Keratinocyte (primary cell): Measurements from ENCODE around the gene CCDC15. TPM values are rescaled to one million over a fixed set of nuclear protein-coding genes. Genes with fewer than 3 reads are reported as not detected.

Experiments
- DNase-seq: peaks from one replicate; pipeline ENCODE4 v3.0.0-alpha.2; 2011; ENCODE audit warnings: low read depth, missing footprints, low spot score
- FAIRE-seq: peaks from 2 replicates; lab custom pipeline; 2011; peaks lifted over from hg19 to GRCh38; lab: Jason Lieb, UNC
- H2AFZ ChIP-seq: 2 replicates; pipeline ENCODE4 v1.6.0; 2012; ENCODE audit warnings: low read length, control low read depth, inconsistent platforms; ENCODE audit not compliant: control insufficient read depth
- H3K27ac ChIP-seq: 2 replicates; pipeline ENCODE4 v1.5.1; 2011; ENCODE audit warnings: low read length; ENCODE audit not compliant: control insufficient read depth, insufficient read depth
- H3K27me3 ChIP-seq: 3 replicates; pipeline ENCODE4 v1.6.0; 2011; ENCODE audit warnings: low read length; ENCODE audit not compliant: control insufficient read depth, insufficient read depth; ENCODE audit errors: extremely low read depth
- H3K36me3 ChIP-seq, 2 experiments: 2 replicates in 1 of 2; 3 replicates in 1 of 2; pipeline ENCODE4 v1.5.1; 2011; ENCODE audit warnings: low read length in 2 of 2, mild to moderate bottlenecking in 1 of 2; ENCODE audit not compliant: control insufficient read depth in 2 of 2, insufficient read depth in 2 of 2; ENCODE audit errors: extremely low read depth in 1 of 2
- H3K4me1 ChIP-seq: 3 replicates; pipeline ENCODE4 v1.5.1; 2011; ENCODE audit warnings: low read length; ENCODE audit not compliant: control insufficient read depth, insufficient read depth; ENCODE audit errors: extremely low read depth
- H3K4me2 ChIP-seq: 3 replicates; pipeline ENCODE4 v1.6.0; 2011; ENCODE audit warnings: low read depth, low read length; ENCODE audit not compliant: control insufficient read depth, insufficient read depth; ENCODE audit errors: extremely low read depth
- H3K4me3 ChIP-seq, 3 experiments: fragments of 200-600 bp in 1 of 3; sonication (generic) in 1 of 3; 2 replicates in 2 of 3; 3 replicates in 1 of 3; pipeline ENCODE4 v1.5.1; 2011 to 2016; ENCODE audit warnings: low read length in 3 of 3, mild to moderate bottlenecking in 3 of 3, control low read depth in 2 of 3, inconsistent platforms in 1 of 3, low read depth in 1 of 3, mixed read lengths in 1 of 3, mixed run types in 1 of 3, moderate library complexity in 1 of 3; ENCODE audit not compliant: control insufficient read depth in 2 of 3, insufficient read depth in 2 of 3; ENCODE audit errors: extremely low read depth in 1 of 3
- H3K79me2 ChIP-seq: 2 replicates; pipeline ENCODE4 v1.6.0; 2012; ENCODE audit warnings: low read length; ENCODE audit not compliant: control insufficient read depth, insufficient read depth
- H3K9ac ChIP-seq: 3 replicates; pipeline ENCODE4 v1.6.0; 2011; ENCODE audit warnings: low read length; ENCODE audit not compliant: control insufficient read depth, insufficient read depth; ENCODE audit errors: extremely low read depth
- H3K9me1 ChIP-seq: 3 replicates; pipeline ENCODE4 v1.6.0; 2011; ENCODE audit warnings: low read length; ENCODE audit not compliant: control insufficient read depth, insufficient read depth; ENCODE audit errors: extremely low read depth
- H3K9me3 ChIP-seq: 2 replicates; pipeline ENCODE4 v1.5.1; 2012; ENCODE audit warnings: low read depth, low read length; ENCODE audit not compliant: control insufficient read depth
- H4K20me1 ChIP-seq: 3 replicates; pipeline ENCODE4 v1.6.0; 2011; ENCODE audit warnings: low read length; ENCODE audit not compliant: control insufficient read depth, insufficient read depth; ENCODE audit errors: extremely low read depth
- EZH2 ChIP-seq: IDR thresholded peaks from one replicate; pipeline ENCODE4 v1.6.1; 2012; ENCODE audit warnings: inconsistent platforms, mild to moderate bottlenecking, low read length, moderate library complexity
- dilution Hi-C: fragments of 300-500 bp; cut with MboI; formaldehyde crosslinking; loops from one replicate; pipeline ENCODE4 v1.7.0; 2020; ENCODE audit warnings: low sequenced_read_pairs; ENCODE audit not compliant: extremely low pct_ligation_motif_present
- polyA plus RNA-seq, 5 experiments: library from polyadenylated mRNA; depleted of rRNA in 3 of 5; stranded (reverse) in 3 of 5; stranded (forward) in 1 of 5; unstranded in 1 of 5; fragments of >200 nt; gene quantifications; 1 replicate in 1 of 5; 2 replicates in 3 of 5; 3 replicates in 1 of 5; pipeline versions ENCODE4 v1.2.1 to v1.2.3, GENCODE V29; 2011 to 2012; ENCODE audit warnings: missing spikeins in 2 of 5, low read depth in 1 of 5, low replicate concordance in 1 of 5
- TF ChIP-seq, protein P1 (sequence below), 3 experiments: IDR thresholded peaks in 1 of 3; conservative IDR thresholded peaks in 1 of 3; optimal IDR thresholded peaks in 1 of 3; 2 replicates in 2 of 3; 3 replicates in 1 of 3; pipeline versions ENCODE3 to v1.5.1; 2011; ENCODE audit warnings: low read length in 3 of 3, mild to moderate bottlenecking in 3 of 3, moderate library complexity in 2 of 3, control low read depth in 1 of 3, inconsistent platforms in 1 of 3; ENCODE audit not compliant: insufficient read depth in 2 of 3; ENCODE audit errors: extremely low read depth in 1 of 3

Gene CCDC15
- polyA plus RNA-seq, 1 donor (not counting 4 experiments of a cell fraction or from before 2014, with no cell fraction given): 2.0 TPM

DNA sequence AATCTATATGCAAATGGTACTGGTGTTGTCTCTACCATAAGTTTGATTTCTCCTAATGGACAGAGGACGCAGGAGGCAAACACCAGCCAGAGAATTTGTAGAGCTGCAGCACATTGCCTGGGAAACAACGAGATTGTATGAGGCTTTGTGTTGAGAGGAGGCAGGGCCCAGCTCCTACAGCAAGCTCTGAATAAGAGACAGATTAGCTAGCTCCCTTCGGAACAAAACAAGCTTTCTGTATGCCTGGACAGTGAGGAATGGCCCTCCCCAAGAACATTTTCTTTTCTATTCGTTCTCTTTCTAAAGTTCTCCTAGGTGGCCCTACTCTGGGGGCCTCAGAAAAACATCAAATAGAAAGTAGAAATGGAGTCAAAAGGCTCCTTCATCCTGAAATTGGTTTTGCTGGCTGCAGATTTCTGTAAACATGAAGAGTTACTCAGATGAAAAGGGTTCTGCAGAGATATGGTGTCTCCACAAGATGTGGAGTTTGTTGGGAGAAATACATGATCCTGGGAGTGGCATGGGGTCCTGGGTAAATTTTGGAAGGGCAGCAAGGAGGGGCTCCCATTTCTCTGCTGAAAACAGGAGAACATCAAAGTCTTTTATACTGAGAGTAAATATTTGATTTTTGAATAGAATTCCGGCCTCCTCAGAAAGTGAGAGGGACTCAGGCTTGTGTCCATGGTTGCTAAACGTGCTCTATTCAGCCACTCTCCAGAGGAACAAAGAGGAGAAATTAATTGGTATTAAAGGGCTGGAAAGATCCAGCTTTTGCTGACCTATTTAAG is 11.3 kb upstream of the CCDC15 start:
- Histone ChIP-seq H3K27me3 (no peaks in the 10 kb centered on the region), H3K27ac (no peak overlapping the region), H3K9me3 (no peaks in the 10 kb centered on the region), H3K9ac (no peak overlapping the region), H3K4me1 (peaks cover 15% of the 10 kb centered on the region), H2AFZ (no peak overlapping the region), H4K20me1 (no peaks in the 10 kb centered on the region), H3K4me3 (no peak overlapping the region), H3K79me2 (no peaks in the 10 kb centered on the region), H3K9me1 (no peaks in the 10 kb centered on the region), H3K36me3 (no peaks in the 10 kb centered on the region), H3K4me2 (no peak overlapping the region)
- dilution Hi-C loops: no loop called here
- TF ChIP-seq, protein P1, sequence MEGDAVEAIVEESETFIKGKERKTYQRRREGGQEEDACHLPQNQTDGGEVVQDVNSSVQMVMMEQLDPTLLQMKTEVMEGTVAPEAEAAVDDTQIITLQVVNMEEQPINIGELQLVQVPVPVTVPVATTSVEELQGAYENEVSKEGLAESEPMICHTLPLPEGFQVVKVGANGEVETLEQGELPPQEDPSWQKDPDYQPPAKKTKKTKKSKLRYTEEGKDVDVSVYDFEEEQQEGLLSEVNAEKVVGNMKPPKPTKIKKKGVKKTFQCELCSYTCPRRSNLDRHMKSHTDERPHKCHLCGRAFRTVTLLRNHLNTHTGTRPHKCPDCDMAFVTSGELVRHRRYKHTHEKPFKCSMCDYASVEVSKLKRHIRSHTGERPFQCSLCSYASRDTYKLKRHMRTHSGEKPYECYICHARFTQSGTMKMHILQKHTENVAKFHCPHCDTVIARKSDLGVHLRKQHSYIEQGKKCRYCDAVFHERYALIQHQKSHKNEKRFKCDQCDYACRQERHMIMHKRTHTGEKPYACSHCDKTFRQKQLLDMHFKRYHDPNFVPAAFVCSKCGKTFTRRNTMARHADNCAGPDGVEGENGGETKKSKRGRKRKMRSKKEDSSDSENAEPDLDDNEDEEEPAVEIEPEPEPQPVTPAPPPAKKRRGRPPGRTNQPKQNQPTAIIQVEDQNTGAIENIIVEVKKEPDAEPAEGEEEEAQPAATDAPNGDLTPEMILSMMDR (optimal IDR thresholded peaks at IDR 0.05 in 1 of 3, IDR thresholded peaks at IDR 0.05 in 1 of 3, conservative IDR thresholded peaks at IDR 0.05 in 1 of 3; ENCODE audit: extremely low read depth in 1 of 3, insufficient read depth in 2 of 3, low read length in 3 of 3): no peak
- TF ChIP-seq EZH2: no peak
- DNase-seq (no peak), FAIRE-seq (no peak)

DNA sequence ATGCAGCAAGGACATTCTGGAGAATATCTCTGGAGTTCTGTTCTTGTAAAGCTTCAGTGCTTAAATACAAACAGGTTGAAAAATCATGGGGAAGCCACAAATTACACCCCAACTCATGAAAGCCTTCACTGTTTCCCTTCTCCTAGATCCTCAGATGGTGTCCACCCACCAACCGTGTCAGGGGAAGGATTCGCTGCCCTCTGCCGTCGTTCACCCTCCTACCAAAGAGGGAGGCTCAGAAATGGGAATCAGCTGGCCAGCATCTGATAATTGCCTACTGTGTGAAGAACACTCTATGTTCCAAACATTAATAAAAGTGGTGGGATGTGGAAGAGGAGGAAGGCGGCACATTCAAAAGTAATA is 10.8 kb upstream of the CCDC15 start:
- H3K9me3 ChIP-seq: no peaks in the 10 kb centered on the region
- DNase-seq (no peak), FAIRE-seq (no peak)
- H3K4me1 ChIP-seq: peaks cover 14% of the 10 kb centered on the region
- H3K27ac ChIP-seq: no peak overlapping the region
- H3K4me3 ChIP-seq: no peak overlapping the region
- H3K36me3 ChIP-seq: no peaks in the 10 kb centered on the region
- dilution Hi-C loops: no loop called here
- no peaks in the 10 kb centered on the region for H3K9me1 ChIP-seq
- H3K79me2 ChIP-seq: no peaks in the 10 kb centered on the region
- H2AFZ ChIP-seq: no peak overlapping the region
- no peaks in the 10 kb centered on the region for H3K27me3 ChIP-seq
- no peak overlapping the region for H3K4me2 ChIP-seq
- no peak overlapping the region for H3K9ac ChIP-seq
- TF ChIP-seq, protein P1 (optimal IDR thresholded peaks at IDR 0.05 in 1 of 3, IDR thresholded peaks at IDR 0.05 in 1 of 3, conservative IDR thresholded peaks at IDR 0.05 in 1 of 3; ENCODE audit: extremely low read depth in 1 of 3, insufficient read depth in 2 of 3, low read length in 3 of 3): no peak
- TF ChIP-seq EZH2: no peak
- no peaks in the 10 kb centered on the region for H4K20me1 ChIP-seq
